ENCODE data around the gene SLCO3A1.

Gene SLCO3A1

DNA sequence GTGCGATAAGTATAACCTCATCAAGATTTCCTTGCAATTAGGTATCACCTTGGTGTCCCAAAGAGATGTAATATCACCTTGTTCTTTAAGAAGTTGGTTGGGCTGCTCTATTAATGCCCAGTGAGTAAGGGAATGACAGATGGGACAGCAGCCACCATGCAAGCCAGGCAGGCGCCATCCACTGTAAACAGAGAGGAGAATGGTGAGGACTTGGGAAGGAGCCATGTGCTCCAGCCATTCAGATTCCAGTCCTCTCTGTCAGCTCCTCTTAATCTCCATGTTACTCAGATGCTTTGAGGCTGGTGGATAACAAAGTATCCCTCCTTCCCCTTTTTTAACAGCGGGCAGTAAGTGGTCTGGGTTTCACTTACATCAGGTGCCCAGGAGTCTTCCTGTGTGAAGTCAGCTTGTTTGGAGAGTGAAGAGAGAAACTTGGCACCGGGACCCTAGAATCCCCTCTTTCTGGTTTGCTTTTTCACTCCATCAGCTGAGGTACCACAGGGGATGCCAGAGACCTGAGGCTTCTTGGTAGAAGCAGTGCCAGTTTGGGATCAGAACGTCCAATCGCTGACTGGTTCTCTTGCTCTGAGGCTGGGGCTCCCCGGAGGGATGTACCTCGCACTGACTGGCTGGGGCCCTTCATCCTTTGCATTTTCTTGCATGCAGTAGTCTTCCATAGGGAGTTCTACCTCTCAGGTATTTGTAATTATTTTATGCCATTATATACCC, 29.5 kb downstream of the SLCO3A1 start:
- DNase-seq (ENCODE audit: low read depth): no peak

DNA sequence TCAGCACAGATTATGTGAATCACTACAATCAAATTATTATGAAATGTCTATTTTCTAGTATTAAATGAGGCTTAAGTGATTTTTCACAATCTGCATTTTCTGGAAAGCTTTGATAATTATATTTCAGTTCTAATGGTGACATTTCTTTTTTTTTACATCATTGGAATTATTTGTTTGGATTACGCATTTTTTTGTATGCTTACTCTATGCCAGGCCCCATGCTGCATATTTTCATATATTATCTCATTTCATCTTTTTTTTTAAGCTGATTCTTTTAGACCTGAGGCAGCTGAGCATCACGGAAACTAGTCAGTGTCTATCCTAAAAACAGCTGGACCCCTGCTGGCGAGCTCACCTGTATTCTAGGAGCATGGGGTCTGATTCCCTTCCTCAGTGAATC, 31.1 kb downstream of the SLCO3A1 start:
- no peak for DNase-seq (ENCODE audit: low read depth)

DNA sequence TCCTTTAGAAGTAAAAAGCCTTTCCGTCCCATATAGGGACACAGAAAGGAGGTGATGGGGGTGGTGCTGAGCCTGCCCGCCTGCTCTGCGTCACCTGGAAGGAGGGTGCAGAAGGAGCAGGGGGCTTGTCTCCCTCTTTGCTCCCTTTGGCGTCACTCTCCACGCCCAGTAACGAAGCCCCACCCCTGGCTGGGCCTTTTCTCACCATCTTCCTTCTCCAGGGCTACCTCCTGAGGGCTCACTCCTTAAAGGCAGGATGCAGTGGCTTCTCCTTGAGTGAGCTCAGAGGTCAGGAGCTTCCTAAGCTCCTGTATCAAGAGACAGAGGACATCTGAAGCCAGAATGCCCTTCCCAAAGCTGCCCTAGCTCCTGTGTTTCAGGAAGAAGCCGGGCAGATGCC, 31.5 kb downstream of the SLCO3A1 start:
- no peak for DNase-seq (ENCODE audit: low read depth)

DNA sequence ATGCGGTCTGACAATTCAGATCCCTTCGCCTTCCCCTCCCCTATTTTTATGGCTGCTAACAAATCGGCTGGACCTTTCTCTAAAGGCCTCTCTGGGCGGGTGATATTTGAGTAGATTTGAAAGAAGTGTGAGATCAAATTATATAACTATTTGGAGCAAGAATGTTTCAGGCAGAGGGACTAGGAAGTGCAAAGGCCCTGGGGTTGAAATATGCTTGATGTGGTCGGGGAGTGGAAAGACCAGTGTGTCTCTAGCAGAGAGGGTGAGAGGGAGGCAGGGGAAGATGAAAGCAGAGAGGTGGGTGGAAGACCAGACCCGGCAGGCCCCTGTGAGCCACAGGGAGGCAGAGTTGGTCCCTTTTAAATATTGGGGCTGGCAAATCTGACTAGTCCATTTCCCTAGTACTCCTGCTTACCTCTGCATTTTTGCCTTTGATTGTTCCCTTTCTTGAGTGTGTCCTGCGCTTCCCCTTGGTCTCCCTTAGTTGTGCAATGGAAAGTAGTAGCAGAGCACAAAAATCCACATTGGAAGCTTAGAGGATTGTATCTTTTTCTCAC, 32.3 kb downstream of the SLCO3A1 start:
- DNase-seq (ENCODE audit: low read depth): no peak

DNA sequence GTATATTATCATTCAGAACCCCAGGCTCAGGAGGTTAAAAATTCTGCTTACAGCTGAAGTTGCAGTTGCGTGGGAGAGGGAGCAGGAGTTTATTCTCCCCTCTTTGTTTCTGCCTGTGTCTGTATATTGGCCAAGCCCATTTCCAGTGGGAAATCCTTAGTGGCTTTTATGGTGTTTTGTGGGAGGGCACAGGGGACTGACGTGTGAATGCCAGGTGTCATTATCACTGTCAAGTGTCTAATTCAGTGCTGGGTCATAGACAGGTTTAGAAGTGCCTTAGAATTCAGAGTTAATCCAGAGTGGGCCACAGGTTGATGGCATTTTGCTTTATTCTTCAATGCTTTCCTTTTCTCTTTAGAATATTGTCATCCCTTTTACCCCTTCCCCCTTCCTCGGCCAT, 33.4 kb downstream of the SLCO3A1 start:
- DNase-seq (ENCODE audit: low read depth): no peak

DNA sequence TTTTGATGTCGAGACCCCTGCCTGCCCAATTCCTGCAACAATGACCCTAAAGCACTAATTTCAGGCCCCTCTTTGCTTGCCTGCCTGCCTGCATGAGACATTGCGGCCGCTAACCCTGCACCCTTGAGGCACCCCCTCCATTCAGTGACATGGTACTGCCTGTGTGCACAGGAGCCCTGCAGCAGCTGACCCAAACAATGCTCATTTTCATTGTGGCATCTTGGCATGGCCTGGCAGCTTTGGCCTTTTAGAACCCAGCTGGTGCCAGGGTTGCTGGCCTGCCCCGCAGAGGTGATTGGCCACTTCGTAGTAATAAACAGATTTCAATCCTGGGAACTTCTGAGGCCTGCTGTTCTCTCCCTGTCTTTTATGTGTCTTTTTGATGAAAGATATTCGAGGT, 33.8 kb downstream of the SLCO3A1 start:
- no peak for DNase-seq (ENCODE audit: low read depth)

DNA sequence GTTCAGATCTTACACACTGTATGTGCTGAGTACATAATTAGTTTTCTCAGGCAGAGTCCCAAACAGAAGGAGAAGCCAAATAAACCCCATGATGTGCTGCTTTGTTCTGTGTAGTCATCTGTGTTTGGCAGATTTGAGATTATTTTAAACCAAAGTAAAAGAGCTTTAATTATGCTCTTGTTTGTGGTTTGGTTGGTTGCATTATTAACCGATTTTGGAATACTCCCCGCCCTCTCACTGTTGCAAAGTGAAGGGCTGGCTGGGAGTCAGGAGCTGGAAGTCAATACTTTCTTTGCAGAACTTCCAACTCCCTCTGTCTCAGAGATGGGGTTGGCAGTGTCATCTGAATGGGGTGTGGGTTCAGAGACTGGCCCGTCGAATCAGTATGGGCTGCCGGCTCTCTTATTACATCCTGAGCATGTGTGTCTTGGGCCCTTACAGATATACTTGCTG, 34.4 kb downstream of the SLCO3A1 start:
- DNase-seq (ENCODE audit: low read depth): no peak

DNA sequence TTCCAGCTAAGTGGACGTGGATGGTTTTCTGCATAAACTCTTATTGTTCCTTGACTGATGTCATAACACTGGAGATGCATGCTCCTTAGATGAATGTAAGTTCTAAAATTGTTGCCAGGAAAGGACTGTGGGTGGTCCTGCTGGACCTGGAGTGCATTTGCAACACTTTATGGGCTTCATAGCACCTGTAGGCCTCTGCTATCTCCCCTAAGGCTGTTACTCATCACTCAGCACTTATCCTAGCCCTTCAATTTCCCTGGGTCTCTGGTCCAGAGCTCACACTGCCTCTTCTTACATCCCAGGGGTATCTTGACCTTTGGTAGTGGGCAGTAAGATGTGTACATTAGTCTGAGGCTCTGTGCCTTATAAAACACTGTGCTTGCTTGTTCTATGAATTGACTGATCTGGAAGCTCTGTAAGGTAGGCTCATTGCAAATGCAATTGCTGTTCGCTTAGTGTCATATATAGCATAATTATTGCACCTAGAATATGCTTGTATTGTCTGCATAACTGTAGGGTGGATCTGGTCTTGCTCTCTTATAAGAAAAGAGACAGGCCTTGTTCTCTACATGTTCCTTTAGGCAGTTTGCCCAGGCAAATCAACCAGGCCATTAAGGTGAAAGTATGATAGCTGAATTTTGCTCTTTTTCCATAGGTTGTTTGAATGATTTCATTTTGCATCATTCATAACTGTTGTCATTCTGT, 35.8 kb downstream of the SLCO3A1 start:
- no peak for DNase-seq (ENCODE audit: low read depth)

DNA sequence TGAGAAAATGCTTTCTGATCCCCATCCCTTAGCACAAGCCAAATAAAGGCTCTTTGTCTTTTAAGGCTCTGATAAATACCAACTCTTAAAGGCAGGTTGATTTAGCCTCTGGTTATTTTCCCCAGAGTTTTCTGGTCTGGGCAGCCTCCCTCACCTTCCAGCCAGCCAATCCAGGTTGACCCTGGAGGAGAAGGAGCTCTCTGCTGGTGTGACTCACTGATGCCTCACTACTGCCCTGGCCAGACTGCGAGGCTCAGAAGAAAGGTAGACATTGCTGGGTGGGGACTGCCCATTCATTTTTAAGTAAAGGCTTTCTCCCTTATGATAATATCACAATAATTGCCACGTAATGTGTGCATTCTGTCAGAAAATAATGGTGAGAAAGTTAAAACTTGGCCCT, 37.1 kb downstream of the SLCO3A1 start:
- no peak for DNase-seq (ENCODE audit: low read depth)

DNA sequence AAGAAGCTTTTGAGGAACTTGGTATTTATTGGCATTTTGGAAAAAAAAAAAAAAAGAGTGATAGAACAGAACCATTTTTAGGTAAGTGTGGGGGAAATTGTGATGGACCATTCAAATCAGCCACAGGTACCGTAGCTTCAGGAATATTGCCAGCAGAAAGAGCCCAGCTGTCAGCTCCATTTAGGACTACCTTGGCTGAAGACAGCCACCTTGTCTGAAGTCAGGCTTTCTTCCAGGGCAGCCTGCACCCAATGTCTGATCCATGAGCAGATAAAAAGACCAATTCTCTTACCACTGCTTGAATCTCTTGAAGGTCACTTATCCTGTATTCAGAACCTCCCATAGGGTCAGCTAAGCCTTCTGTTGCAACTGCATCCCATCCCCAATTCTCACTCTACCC, 37.6 kb downstream of the SLCO3A1 start:
- DNase-seq (ENCODE audit: low read depth): no peak

DNA sequence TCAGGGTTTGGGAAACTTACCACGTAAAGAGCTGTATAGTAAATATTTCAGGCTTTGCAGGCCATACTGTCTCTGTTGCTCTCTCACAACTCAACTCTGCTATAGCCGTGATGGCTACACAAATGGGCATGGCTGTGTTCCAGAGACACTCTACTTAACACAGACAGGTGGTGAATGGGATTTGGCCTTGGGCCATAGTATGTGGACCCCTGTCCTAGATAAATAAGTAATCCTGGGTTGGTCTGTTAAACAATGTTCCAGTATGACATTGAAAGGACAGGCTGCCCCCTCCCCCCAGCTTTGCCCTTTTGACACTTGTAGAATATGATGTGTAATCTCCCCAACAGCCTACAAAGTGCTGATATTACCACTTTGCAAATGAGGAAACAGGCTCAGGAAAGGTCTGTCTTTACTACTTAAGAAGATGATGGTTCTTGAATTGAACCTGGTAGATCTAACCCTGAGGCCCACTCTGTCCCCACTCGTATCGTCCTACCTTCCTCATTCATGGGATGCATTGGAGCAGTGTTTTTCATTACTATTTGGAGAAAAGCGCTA, 38.4 kb downstream of the SLCO3A1 start:
- DNase-seq (ENCODE audit: low read depth): no peak

DNA sequence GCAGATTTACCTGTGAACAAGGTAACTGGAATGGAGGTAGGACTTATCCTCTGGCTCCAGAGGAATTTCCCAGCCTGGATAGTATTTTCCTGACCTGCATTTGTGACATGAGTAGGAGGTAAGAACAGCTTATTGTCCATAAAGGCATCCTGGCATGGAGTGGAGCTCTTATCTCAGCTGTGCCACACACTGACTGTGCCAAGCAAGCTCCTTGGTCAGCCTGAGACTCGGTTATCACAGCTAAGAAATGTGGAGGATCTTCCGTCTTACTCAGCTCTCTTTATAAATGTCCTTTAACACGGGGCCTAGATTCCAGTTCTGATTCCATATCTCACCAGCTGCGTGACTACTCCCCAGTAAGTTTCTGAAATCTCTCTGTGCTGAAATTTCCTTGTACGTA, 38.9 kb downstream of the SLCO3A1 start:
- no peak for DNase-seq (ENCODE audit: low read depth)

DNA sequence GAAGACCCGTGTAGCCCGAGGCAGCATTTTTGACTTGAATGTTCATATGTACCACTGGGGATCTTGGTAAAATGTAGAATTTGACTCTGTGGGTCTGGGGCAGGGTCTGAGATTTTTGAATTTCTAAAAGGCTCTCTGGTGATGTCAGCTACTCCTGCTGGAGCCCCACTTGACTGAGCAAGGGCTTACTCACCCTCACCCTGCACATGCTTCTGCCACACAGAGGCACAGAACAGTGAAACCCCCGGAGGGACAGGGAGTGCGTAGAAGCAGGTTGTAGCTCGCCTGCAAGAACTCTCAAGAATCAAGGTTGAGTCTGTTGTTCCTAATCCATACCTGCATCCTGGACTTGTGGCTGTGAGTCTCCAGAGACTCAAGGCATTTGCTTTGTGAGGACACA, 41.1 kb downstream of the SLCO3A1 start:
- DNase-seq (ENCODE audit: low read depth): no peak

DNA sequence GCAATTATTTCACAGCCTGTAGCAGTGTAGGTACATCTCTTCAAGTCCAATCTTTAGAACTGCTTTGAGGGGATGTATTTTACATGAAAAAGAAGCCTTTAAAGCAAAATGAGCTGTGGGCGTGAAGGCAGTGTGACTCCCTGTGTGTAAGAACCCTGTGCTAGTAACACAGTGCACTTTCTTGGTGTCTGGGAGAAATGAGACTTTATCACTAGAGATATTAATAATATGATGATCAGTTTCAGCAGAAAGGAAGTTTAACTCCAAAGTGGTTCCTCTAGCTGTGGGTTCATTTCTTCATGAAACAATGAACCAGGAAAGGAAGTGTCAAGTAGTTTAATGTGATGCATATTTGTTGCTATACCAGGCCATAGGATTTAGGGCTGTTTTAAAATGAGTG, 41.5 kb downstream of the SLCO3A1 start:
- no peak for DNase-seq (ENCODE audit: low read depth)

DNA sequence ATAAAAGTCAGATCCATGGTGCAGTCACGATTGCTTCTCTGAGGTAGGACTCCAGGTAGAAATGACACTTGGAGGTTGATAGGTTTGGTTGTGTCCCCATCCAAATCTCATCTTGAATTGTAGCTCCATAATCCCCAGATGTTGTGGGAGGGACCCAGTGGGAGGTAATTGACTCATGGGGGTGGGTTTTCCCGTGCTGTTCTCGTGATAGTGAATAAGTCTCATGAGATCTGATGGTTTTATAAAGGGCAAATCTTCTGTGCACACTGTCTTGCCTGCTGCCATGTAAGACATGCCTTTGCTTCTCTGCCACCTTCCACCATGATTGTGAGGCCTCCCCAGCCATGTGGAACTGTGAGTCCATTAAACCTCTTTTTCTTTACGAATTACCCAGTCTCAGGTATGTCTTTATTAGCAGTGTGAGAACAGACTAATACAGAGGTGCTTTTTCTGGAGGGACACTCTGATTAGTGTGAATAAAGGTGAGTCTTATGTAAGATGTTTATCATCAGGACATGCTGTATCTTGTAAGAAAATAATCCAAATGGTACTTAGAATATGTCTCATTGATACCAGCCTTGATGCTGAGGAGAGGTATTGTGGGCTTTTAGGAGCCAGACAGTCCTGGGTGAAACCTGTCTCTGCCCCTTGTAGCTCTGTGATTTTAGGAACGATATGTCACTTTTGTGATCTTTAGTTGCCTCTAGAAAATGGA, 43.0 kb downstream of the SLCO3A1 start:
- DNase-seq (ENCODE audit: low read depth): no peak

DNA sequence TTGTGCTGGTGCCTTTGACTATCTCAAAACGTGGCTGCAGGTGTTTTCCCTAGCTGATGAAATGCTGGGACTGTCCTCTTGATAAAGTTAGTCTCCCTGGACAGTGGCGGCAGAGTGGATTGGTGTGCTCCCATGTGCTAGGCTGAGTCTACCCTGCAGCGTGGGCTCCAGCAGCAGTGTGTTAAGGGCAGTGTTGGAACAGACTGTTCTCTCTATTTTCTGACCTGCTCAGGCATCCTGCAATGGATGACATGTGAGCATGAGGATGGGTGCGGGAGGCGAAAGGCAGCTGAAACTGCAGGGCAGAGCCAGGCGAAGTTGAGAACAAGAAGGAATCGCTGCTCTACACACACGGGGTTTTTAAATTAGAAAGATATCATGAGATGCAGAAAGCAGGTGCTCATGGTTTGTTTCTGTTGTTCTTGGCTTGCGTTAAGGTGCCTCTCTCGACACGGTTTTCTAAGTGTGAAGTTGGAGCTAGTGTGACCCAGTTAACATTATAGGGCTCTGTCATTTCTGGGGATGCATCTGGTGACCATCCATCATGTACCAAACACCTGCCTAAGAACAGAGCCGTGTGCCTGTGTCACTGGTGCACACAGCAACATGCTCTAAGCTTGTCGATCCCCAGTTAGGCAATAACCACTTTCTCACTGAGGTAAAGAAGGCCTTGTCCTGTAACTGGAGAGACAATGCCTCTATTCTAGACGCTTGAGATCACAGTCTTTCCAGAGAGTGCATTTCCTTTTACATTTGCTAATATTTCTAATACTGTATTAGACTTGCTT, 44.3 kb downstream of the SLCO3A1 start:
- DNase-seq (ENCODE audit: low read depth): no peak

DNA sequence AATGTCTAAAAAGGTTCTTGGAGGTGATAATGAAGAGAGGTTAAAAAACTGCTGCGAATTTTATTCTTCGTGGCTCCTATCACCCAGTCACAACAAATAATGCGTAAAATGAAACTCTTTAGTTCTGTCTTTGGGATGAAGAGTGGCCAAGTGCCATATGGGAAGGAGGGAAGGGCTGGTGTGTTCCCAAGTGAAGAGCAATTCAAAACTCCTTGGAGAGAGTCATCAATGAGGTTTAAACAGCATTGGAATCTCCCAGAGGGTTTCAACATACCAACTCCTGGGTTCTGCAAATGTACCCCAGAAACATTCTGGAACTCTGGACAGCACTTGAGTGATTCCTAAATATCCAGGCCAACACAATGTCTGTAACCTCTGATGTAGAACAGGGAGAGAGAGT, 45.3 kb downstream of the SLCO3A1 start:
- no peak for DNase-seq (ENCODE audit: low read depth)

DNA sequence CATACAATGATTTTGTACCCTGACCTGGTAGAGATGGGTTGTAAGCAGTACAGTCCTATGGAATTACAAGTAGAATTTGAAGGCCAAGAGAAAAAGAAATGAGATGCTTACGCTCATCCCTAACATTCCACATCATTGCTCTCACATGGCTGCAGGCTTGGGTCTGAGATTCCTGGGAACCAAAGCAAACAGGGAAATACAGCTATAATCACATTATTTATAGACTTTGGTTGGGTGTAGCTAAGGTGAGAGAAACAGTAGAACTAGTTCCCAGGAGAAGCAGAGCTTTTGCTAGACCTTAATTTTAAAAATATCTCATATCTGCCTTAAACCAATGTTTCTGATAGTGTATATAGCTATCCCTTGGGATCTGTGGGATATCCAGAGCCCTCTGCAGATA, 51.4 kb downstream of the SLCO3A1 start:
- DNase-seq (ENCODE audit: low read depth): no peak

DNA sequence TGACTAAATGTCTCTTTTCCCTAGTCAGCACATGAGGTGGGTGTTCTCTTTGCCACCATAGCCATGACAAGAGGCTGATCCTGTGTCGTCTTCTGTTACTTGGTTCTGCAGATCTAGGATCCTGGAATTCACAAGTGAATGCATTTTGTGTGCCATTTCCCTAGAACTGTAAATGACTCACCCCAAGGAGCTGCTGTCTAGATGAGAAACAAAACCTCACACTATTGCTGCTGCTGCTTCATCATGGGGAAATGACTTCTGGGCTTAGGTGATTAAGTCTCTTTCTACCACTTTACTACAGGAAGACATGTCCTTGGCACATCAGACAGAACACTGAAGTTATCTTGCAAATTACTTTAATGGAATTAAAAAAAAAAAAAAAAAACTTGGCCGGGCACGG, 54.9 kb downstream of the SLCO3A1 start:
- DNase-seq (ENCODE audit: low read depth): no peak

DNA sequence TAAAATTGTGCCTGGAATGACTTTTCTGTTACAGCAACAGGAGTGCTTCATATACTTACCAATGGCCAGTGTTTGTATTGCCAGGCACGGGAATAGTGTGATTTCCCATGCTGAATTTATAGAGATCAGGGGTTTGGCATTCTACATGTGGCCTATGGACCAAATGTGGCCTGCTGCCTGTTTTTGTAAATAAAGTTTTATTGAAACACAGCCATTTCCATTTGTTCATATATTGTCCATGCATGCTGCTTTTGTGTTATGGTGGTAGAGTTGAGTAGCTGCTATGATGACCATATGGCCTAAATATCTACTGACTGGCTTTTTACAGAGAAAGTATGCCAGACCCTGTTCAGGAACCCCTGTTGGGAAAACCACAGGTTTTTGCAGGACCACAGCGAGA, 55.6 kb downstream of the SLCO3A1 start:
- DNase-seq (ENCODE audit: low read depth): no peak

DNA sequence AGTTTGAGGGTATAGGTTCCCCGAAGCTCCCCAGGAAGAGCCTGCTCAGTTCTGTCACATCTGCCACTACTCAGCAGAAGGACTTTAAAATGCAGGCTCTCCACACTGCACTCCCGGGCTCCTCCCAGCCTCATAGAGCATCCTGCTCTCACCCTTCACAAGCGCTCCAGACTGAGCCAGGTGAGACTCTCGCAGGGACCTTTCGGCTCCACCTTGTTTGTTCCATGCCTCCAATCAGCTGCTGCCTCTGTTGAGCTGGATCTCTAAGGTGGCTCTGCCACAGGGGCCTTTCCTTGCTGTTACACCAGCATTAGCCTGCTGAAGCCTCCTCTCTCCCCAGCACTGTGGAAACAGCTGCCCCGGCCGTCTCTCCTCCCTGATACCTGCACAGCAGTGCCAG, 56.1 kb downstream of the SLCO3A1 start:
- no peak for DNase-seq (ENCODE audit: low read depth)

DNA sequence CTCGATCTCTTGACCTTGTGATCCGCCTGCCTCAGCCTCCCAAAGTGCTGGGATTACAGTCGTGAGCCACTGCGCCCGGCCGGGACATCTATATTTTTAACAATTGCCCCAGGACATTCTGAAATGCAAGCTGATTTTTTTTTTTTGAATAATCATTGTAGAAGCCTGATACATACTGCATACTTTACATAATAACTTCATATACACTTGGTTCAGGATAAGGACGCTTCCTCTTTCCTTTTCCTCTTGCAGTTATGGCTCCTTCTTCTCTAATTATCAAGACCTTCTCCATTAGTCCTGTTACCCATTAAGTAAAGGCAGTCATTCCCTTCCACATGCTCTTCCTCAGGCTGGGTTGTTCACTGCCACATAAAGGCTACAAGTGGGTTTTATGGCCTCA, 58.3 kb downstream of the SLCO3A1 start:
- no peak for DNase-seq (ENCODE audit: low read depth)
